Measurements from ENCODE around the gene USP37.

USP37 gene

GRCh38 chr2:218418321-218418716, 149.8 kb downstream of the USP37 start:
- no peak for DNase-seq (ENCODE audit: low read depth)
- TF ChIP-seq CTCF (conservative IDR thresholded peaks at IDR 0.05; ENCODE audit: low read length), result no peak

GRCh38 chr2:218407717-218408116, 160.4 kb downstream of the USP37 start:
- DNase-seq (ENCODE audit: low read depth), result no peak
- H3K4me3 ChIP-seq (ENCODE audit: low read length), result no peak overlapping the region
- no peak for TF ChIP-seq CTCF (conservative IDR thresholded peaks at IDR 0.05; ENCODE audit: low read length)

More at GRCh38 chr2:218418321-218418716, 149.8 kb downstream of the USP37 start:
- no peak overlapping the region for H3K4me3 ChIP-seq (ENCODE audit: low read length)

- H3K4me3 ChIP-seq (ENCODE audit: low read length), result peak overlapping the region; percentile 58
- peak; percentile 70 for DNase-seq (ENCODE audit: low read depth)
- TF ChIP-seq CTCF (conservative IDR thresholded peaks at IDR 0.05; ENCODE audit: low read length), result no peak
Observed at GRCh38 chr2:218406949-218407618, 161.1 kb downstream of the USP37 start.

GRCh38 chr2:218406209-218406948, 161.8 kb downstream of the USP37 start:
- DNase-seq (ENCODE audit: low read depth), result peak; percentile 95
- TF ChIP-seq CTCF (conservative IDR thresholded peaks at IDR 0.05; ENCODE audit: low read length), result peak; percentile 71
- peak overlapping the region; percentile 58 for H3K4me3 ChIP-seq (ENCODE audit: low read length)

GRCh38 chr2:218405746-218406208, 162.4 kb downstream of the USP37 start:
- no peak for DNase-seq (ENCODE audit: low read depth)
- no peak for TF ChIP-seq CTCF (conservative IDR thresholded peaks at IDR 0.05; ENCODE audit: low read length)

GRCh38 chr2:218405086-218405745, 162.9 kb downstream of the USP37 start:
- TF ChIP-seq CTCF (conservative IDR thresholded peaks at IDR 0.05; ENCODE audit: low read length), result no peak
- no peak for DNase-seq (ENCODE audit: low read depth)
- H3K4me3 ChIP-seq (ENCODE audit: low read length), result no peak overlapping the region

More at GRCh38 chr2:218405746-218406208, 162.4 kb downstream of the USP37 start:
- peak overlapping the region; percentile 48 for H3K4me3 ChIP-seq (ENCODE audit: low read length)
